GM18517 (cell line): Measurements from ENCODE around the gene NOL4L.

Experiments
- ATAC-seq: cut with Tn5 transposase; IDR thresholded peaks from one replicate; pipeline ENCODE4 v1.9.1; 2021; ENCODE audit warnings: mild to moderate bottlenecking, moderate library complexity; ENCODE audit not compliant: unreplicated experiment

NOL4L gene

GRCh38 chr20:32462900-32463641 is 122.1 kb downstream of the NOL4L start:
- no peak for ATAC-seq

- no peak for ATAC-seq
Observed at GRCh38 chr20:32461836-32462600, 123.1 kb downstream of the NOL4L start.

GRCh38 chr20:32460683-32461320 is 124.3 kb downstream of the NOL4L start:
- ATAC-seq: no peak

GRCh38 chr20:32460231-32460630 is 124.9 kb downstream of the NOL4L start:
- ATAC-seq: no peak

GRCh38 chr20:32458837-32459220 is 126.3 kb downstream of the NOL4L start:
- ATAC-seq: no peak

- ATAC-seq: no peak
Observed at GRCh38 chr20:32458061-32458836, 126.9 kb downstream of the NOL4L start.

GRCh38 chr20:32457479-32457986 is 127.6 kb downstream of the NOL4L start:
- ATAC-seq: no peak

- ATAC-seq: no peak
Observed at GRCh38 chr20:32456869-32457478, 128.2 kb downstream of the NOL4L start.

- no peak for ATAC-seq
Observed at GRCh38 chr20:32455901-32456701, 129.0 kb downstream of the NOL4L start.

DNA sequence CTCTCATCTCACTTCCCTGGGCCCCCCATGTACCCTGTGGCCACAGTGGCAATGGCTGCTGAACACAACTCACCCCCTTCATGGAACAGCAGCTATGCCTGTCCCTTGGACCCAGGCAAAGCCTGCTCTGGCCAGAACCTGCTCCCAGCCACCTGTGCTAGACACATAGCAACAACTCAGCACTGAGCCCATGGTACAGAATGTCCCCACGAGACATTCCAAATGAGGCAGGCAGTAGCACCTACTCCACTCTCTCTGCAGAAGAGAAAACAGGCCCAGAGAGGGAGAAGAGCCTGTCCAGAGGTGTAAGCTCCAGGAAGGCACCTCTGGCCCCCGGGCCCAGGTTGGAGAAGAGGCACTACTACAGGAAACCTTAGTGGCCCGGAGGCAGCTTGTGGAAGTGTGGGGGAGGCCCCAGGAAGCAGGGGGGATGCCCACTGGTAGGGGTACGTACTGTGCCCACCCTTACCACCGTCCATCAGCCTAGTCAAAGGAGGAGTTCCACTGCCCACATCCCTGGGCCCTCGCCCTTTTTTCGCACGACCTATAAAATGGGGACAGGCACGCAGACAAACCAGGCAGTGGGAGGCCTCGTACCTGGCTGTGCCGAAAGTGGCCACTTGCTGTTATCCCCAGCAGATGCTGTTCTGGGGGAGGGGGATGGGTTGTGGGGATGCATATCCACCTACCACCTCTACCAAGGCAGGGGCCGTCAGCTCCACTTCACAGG is 129.8 kb downstream of the NOL4L start:
- no peak for ATAC-seq

DNA sequence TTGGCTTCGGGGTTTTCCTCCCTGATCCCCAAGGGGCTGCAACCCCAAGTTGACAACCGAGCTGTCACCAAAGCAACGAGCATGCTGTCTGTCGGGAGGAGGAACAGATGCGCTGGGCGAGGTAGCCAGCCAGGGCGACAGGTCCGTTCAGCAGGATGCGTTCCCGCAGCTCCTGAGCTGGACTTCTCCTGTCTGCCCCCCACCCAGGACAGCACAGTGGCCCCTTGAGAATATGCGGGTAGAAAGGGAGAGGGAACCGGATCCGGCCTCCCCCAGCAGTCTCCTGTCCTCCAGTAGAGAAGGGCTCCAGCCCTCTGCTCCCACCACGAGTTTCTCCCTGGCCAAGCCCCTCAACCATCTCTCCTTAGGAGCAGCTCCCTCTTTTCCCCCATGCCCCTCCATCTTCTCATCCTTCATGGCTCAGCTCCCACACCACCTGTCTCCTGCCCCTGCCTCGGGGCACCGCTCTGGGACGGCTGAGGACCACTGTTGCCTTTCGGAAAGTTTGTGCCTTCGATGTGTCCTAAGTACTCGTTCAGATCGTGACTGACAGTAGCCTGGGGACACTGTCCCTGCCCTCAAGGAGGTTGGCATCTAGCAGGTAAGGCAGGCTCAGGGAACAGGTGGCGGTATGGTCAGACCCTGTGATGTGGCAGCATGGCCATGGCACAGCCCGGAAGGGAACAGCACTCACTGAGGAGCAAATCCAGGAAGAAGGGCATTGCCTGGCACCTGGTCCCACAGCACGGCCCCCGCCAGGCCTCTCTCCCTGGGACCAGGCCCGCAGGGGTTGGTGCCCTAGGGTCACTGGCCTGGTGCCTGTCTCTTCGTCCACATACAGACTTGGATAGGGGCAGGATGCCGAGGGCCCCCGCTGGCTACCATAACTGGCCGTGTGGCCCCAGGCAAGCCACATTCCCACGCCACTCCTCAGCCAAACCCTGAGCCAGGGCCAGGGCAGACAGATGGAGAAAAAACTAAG is 130.7 kb downstream of the NOL4L start:
- ATAC-seq: no peak

GRCh38 chr20:32453467-32454163 is 131.5 kb downstream of the NOL4L start:
- no peak for ATAC-seq

DNA sequence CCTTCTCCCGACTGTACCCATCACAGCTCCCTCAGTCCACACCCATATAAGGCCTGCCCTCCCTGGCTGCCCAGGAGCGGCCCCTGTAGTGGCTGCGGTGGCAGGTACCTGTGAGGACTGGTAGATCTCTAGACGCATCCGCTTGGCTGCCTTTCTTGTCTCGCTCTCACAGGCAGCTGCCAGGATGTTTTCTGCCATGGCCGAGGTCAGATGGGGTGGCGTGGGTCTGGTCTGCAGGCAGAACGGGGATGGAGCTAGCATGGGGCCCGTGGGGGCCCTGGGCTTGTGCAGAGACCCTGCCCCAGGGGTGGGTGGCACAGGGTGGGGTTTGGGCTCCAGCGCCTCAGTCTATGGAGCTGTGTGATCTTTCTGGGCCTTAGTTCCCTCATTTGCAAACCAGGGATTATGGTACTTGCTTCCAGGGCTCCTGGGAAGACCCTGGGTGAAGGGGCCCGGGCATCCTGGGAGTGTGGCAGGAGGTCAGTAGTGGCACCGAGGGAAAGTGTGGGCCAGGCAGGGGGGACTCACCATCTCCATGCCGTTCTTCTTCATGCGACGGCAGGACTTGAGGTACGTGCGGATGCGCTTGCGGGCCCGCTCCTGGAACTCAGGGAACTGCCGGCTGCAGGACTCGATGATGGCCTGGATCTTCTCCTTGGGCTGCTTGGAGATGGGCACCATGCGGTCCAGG is 132.2 kb downstream of the NOL4L start:
- ATAC-seq: no peak

DNA sequence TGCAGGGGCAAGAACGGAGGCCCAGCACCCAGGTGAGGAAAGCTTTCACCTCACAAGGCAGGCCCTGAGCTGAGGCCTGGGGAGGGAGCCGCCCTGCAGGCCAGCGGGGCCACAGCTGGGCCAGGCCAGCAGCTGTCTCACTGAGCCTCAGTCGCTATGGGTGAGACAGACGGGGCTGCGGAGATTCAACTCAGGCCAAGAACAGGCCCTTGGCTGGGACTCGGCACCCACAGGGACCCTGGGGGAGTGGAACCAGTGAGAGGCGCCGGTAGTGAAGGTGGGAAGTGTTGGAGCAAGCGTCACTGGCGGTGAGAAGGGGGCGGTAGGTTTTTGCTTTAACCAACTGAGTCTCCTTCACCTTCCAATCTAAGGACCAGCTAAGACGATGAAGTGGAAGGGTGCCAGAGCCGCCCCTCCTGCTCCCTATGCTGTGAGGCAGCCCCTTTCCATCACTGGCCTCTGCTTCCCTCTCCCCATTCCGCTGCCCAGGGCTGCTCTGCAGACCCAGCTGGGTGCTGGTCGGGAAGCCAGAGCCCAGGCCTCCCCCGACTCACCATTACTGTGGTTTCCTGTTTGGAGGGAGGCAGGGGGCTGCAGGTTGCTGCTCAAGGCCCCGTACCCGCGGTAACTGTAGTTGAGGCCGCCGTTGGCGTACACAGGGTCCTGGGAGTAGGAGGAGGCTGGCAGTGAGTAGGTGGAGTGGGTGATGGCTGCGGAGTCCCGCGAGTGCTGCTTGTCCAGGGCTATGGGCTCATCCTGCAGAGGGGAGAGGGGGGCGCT is 133.3 kb downstream of the NOL4L start:
- no peak for ATAC-seq

GRCh38 chr20:32451340-32451681 is 133.8 kb downstream of the NOL4L start:
- ATAC-seq: no peak

- ATAC-seq: no peak
Observed at GRCh38 chr20:32450484-32451061, 134.6 kb downstream of the NOL4L start.
